GM18519 (cell line): ENCODE data around the gene P2RX5.

Experiments used
- ATAC-seq: cut with Tn5 transposase; IDR thresholded peaks from one replicate; pipeline ENCODE4 v1.9.1; 2021; ENCODE audit warnings: mild to moderate bottlenecking, moderate library complexity; ENCODE audit not compliant: unreplicated experiment, low FRiP score

The P2RX5 gene

GRCh38 chr17:3657874-3658783, 37.8 kb downstream of the P2RX5 start:
- ATAC-seq: no peak

GRCh38 chr17:3657588-3657869, 38.4 kb downstream of the P2RX5 start:
- ATAC-seq: no peak

- no peak for ATAC-seq
Observed at GRCh38 chr17:3656755-3657587, 39.0 kb downstream of the P2RX5 start.

GRCh38 chr17:3656353-3656752, 39.6 kb downstream of the P2RX5 start:
- ATAC-seq: no peak

- no peak for ATAC-seq
Observed at GRCh38 chr17:3655766-3656165, 40.2 kb downstream of the P2RX5 start.

- no peak for ATAC-seq
Observed at GRCh38 chr17:3647769-3648555, 48.0 kb downstream of the P2RX5 start.

GRCh38 chr17:3647251-3647650, 48.7 kb downstream of the P2RX5 start:
- ATAC-seq: no peak

- no peak for ATAC-seq
Observed at GRCh38 chr17:3645310-3645709, 50.6 kb downstream of the P2RX5 start.

- no peak for ATAC-seq
Observed at GRCh38 chr17:3643889-3644349, 52.0 kb downstream of the P2RX5 start.

- no peak for ATAC-seq
Observed at GRCh38 chr17:3641717-3642486, 54.1 kb downstream of the P2RX5 start.

GRCh38 chr17:3641014-3641413, 54.9 kb downstream of the P2RX5 start:
- ATAC-seq: no peak

- no peak for ATAC-seq
Observed at GRCh38 chr17:3639981-3640596, 55.9 kb downstream of the P2RX5 start.

GRCh38 chr17:3636908-3637373, 59.0 kb downstream of the P2RX5 start:
- no peak for ATAC-seq

GRCh38 chr17:3636154-3636907, 59.6 kb downstream of the P2RX5 start, which contains the start of the genes CTNS and SHPK:
Gene CTNS (plus strand): TSS chr17:3636760. CDS start chr17:3640207, 3,447 bp downstream.
Gene SHPK (minus strand): TSS chr17:3636250. CDS start chr17:3636219, 31 bp downstream.
- ATAC-seq: peak; percentile 76

GRCh38 chr17:3635474-3636153, 60.3 kb downstream of the P2RX5 start:
- ATAC-seq: peak; percentile 28

GRCh38 chr17:3632287-3632686, 63.7 kb downstream of the P2RX5 start:
- no peak for ATAC-seq

GRCh38 chr17:3630781-3631180, 65.2 kb downstream of the P2RX5 start:
- no peak for ATAC-seq

- no peak for ATAC-seq
Observed at GRCh38 chr17:3627769-3628167, 68.2 kb downstream of the P2RX5 start.
